DMS 273 (cell line): Measurements from ENCODE around the gene SBSN.

Experiments used
- DNase-seq: peaks from one replicate; lab custom pipeline; 2025; ENCODE audit not compliant: unreplicated experiment; lab: John Stamatoyannopoulos, UW

Gene SBSN

GRCh38 chr19:35509018-35509652, 19.0 kb downstream of the SBSN start:
- peak; percentile 24 for DNase-seq

GRCh38 chr19:35508129-35508528, 20.0 kb downstream of the SBSN start:
- DNase-seq: no peak

- no peak for DNase-seq
These were observed 20.6 kb downstream of the SBSN start for GRCh38 chr19:35507561-35507960.

GRCh38 chr19:35506011-35506410, 22.1 kb downstream of the SBSN start:
- DNase-seq: no peak

DNA sequence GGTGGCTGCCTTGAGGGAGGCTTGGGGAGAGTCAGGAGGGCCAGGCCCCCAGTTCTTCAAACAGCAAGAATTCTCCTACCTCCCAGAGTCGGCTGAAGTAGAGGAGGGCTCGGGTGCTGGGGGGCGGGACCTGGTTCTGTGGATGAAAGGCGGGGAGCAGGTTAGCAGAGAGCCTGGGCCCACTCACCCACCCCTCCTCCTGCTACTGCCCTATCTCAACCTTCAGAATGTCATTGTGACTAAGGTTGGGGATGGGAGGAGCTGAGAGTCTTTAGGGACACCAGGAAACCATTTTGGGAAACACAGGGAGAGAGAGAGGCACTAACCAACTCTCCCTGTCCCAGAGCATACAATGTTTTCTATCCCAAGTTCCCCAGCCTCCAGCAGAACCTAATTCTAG, 25.4 kb downstream of the SBSN start:
- no peak for DNase-seq

- DNase-seq: no peak
These were observed 26.4 kb downstream of the SBSN start for GRCh38 chr19:35501684-35502083.

GRCh38 chr19:35500611-35501010, 27.5 kb downstream of the SBSN start:
- DNase-seq: no peak

DNA sequence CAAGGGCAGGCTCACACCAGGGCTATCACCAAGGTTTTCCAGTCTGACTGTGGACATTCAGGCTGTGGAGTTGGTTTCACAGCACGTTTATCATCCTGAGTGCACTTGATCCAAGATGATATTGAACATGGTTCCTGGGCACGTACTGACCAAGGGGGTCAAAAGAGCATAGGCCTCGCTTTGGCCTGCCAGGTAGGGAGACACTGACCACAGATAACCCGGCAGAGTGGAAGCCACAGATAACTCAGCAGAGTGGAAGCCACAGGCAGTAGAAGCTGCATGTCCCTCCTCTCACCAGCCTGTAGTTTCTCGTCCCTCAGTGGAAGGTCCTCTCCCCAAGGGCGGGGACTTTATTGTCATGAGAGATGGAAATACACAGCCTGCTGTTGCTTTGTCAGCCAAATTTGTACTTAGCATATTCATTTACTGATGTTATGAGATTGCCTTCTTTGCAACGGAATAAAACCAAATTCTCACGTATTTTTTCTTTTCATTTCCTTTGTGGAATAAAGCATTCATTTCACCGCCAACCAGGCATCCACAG, 29.1 kb downstream of the SBSN start:
- DNase-seq: no peak

GRCh38 chr19:35498220-35498619, 29.9 kb downstream of the SBSN start:
- no peak for DNase-seq

- peak; percentile 16 for DNase-seq
These were observed 30.7 kb downstream of the SBSN start for GRCh38 chr19:35497406-35497805.

DNA sequence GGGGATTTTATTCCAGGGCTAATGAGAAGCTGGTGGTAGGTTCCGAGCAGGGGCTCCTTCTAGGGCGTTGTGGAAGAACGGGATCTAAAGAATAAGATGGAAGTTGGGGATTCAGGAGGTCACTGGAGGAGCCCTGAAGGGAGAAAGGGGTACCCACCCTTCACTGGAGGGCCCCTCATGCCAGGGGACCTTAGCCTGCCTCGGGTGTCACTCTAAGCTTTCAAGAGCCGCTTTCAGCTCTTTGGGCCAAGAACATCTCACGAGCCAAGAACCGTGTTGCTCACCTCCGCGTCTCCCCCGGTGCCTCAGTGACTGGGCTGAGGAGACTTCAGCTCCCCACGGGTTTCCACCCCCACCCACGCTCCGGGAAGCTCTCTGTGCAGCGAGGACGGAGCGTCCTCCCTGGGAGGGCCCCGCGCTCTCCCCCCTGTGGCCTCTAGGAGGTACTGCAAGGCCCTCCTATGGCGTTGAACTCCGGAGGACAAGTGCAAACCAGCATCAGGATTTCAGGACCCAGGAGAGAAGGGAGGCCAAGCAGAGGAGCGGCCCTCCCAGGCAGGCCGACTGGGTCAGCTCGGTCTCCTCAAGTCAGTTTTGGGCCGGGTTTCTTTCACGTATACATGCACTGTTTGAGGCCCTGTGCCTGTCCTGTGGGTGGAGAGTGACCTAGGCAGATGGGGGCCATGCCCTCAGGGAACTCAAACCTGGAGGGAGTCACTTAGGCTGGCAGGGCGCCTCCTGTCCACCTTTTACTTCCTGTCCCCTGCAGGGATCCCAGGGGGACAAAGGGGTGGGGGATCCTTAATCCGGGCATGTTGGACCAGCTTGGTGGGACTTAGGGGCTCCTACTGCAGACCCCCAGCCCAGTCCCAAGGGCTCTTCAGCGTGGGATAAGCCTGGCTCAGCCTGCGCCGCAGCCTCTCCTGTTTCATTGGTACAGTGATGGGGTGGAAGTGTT, 32.7 kb downstream of the SBSN start:
- DNase-seq: peak; percentile 85

GRCh38 chr19:35493971-35494370, 34.1 kb downstream of the SBSN start:
- DNase-seq: no peak

DNA sequence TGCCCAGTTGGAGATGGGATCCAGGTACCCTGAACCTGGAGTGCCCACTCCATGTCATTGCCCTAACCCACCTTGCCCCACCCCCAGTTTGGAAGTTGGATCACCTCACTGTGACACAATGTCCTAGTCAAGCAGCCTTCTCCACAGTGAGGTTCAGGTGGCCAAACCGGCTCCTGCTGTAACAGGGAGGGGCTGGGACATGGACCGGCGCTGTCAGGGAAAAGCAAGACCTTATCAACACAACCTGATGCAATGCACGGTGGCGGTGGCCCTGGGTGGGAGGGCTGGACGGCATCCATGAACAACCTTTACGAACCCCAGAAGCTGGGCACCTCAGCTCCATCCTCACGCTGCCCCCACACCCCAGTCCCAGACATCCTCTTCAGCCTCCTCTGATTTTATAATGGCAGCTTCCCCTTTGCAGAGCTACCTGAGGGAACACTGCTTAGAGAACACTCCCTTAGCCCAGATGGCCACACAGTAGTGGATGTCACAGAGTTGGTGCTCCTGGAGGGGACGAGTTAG, 36.2 kb downstream of the SBSN start:
- DNase-seq: no peak

DNA sequence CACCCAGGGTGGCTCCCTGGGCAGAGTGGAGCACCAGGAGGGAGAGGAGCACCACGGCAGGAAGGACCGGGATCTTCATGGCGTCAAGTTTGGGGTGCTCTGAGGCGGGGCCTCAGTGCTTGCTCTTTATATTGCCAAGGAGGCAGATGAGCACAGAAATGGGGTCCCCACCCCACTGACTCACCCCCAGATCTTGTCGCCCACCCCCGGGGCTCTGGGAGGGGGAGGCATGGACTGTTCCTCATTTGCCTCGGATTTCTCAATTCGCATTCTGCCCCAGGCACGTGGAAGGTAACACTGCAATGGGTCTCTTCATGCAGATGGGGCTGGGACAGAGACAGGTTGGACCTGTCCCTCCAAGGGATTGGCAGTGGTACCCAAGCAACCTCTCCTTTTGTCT, 37.7 kb downstream of the SBSN start, which contains the start of gene KRTDAP:
KRTDAP (minus strand) TSS at position 101 of the 400 bp plus-strand sequence; CDS start at position 79, 22 bp downstream.
- DNase-seq: no peak

DNA sequence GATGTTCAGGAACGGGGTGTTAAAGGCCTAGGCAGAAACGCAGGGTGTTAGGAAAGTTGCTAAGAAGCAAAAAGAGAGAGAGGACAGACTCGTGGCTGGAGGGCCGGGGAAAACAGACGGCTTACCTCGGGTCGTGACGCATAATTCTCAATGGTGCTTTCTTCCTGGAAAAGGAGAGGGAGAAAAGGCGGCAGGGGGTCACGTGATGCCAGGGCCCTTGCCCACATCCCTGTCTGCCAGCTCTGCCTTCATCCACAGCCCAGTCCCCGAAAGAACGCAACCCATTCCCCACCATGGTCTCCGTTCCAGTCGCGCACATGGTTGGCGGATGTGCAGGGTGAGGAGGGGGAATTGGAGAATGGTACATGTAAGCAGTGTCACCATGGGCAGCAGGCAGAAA, 39.4 kb downstream of the SBSN start:
- DNase-seq: no peak

- DNase-seq: no peak
These were observed 40.4 kb downstream of the SBSN start for GRCh38 chr19:35487656-35488182.

DNA sequence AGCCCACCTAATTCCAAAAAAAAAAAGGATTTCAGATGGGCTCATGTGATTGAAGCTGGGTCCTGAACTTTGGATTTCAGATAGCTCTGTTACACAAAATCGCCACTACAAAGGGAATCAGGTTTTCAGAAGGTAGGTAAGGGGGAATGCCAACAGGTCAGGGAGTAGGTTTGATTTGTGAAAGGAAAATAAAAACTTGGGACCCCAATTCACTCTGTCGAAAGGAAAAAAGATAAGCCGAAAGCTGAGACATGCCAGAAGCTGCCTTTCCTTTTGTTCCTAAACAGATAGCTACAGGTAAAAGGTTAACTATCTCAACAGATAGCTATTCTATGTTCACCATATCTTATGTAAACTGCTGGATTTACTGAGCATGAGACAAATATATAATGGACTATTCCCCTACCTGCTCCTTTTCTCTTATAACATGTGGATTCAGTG, 41.8 kb downstream of the SBSN start:
- DNase-seq: no peak

- no peak for DNase-seq
These were observed 43.7 kb downstream of the SBSN start for GRCh38 chr19:35484252-35485036.

DNA sequence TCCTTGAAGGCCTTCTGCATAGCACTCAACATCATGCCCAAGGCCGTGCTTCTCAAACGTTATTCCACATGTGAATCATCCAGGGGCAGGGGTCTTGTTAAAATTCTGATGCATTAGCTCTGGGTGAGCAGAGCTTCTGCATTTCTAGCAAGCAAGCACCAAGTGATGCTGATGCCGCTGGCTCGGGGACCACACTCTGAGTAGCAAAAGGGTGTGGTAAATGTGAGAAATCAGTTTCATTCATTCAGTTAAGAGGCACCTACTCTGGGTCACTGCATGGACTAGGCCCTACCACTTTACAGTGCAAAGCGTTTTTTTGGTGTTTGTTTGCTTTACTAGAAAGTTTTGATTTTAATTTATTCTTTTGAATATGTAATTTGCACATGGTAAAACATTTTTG, 45.0 kb downstream of the SBSN start:
- DNase-seq: no peak

DNA sequence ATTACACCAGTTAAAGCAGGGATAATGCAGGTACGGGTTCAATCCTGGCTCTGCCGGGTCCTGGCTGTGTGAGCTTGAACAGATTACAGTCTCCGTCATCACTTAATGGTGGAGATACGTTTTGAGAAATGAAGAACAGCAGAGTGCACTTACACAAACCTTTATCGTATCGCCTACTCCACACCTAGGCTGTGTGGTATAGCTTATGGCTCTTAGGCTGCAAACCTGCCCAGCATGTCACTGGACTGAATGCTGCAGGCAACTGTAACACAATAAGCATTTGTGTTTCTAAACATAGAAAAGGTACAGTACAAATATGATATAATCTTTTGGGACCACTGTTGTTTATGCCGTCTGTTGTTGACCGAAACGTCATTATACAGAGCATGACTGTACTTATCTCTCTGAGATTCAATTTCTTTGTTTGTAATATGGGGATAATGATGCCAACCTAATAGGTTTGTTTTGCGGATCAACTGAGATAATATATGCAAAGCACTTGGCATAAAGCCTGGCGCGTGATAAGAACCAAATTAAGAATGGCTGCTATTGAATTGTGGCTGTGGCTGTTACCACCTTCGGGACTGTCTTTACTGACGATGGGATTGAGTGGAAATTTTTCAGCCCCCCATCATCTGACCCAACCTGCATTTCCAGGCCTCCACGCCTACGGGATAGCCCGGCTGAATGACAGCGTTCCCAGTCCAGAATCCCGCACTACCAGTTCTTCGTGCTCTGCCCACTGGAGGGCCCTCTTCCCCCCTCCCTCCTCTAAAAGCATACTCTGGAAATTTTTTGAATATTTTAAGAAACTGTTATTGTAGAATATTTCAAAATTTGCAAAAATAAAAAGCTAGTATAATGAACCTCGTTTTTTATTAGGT, 49.1 kb downstream of the SBSN start:
- DNase-seq: peak; percentile 61
